Mononuclear cell (primary cell): ENCODE measurements around the gene POU2AF1. TPM values are rescaled to one million over a fixed set of nuclear protein-coding genes. Genes with fewer than 3 reads are reported as not detected.
"Not testable (repeated sequence)": the region's sequence is repeated elsewhere in the genome, so short reads cannot be mapped to it uniquely, and the experiment has no call there.

Experiments
- H3K27me3 ChIP-seq: 2 replicates; pipeline ENCODE4 v1.6.0; 2011; ENCODE audit warnings: low read length, control low read depth; ENCODE audit not compliant: insufficient read depth
- H3K4me1 ChIP-seq: 2 replicates; pipeline ENCODE4 v1.5.1; 2011; ENCODE audit warnings: mild to moderate bottlenecking, low read length, control low read depth; ENCODE audit not compliant: insufficient read depth
- H3K4me3 ChIP-seq: 2 replicates; pipeline ENCODE4 v1.5.1; 2011; ENCODE audit warnings: mild to moderate bottlenecking, low read length, moderate library complexity
- H3K9me3 ChIP-seq: 2 replicates; pipeline ENCODE4 v1.5.1; 2011; ENCODE audit warnings: low read depth, mild to moderate bottlenecking, control low read depth, low read length
- total RNA-seq: library from RNA; depleted of rRNA; stranded (reverse); fragments of >200 nt; gene quantifications from one replicate; pipeline ENCODE4 v1.2.3, GENCODE V29; 2012

Gene POU2AF1
- total RNA-seq, 1 donor = 3.4 TPM

DNA sequence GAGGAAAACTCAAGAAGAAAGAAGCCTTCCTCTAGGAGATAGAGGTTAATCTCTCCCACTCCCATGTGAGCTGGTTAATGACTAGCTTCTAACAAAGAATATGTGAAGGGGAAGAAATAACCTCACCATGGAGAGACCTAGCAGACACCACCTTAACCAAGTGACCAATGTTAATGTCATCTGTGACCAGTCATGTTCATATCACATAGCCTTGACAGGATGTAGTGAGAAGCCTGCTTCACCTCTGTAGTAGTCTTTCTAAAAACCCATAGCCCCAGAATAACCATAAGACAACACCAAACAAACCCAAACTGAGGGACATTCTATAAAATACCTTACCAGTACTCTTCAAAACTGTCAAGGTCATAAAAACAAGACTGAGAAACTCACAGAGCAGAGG lies 21.5 kb upstream of the POU2AF1 start:
- H3K4me3 ChIP-seq = no peak overlapping the region
- H3K4me1 ChIP-seq = peaks cover 11% of the 10 kb centered on the region
- H3K27me3 ChIP-seq = no peaks in the 10 kb centered on the region
- H3K9me3 ChIP-seq = no peaks in the 10 kb centered on the region

- Histone ChIP-seq H3K4me1 (peaks cover 15% of the 10 kb centered on the region), H3K4me3 (no peak overlapping the region)
These were observed 20.3 kb upstream of the POU2AF1 start for GRCh38 chr11:111399187-111400031.

GRCh38 chr11:111397034-111397433 lies 18.0 kb upstream of the POU2AF1 start:
- Histone ChIP-seq H3K27me3 (no peaks in the 10 kb centered on the region), H3K9me3 (no peaks in the 10 kb centered on the region), H3K4me1 (peaks cover 15% of the 10 kb centered on the region), H3K4me3 (no peak overlapping the region)

More at GRCh38 chr11:111399187-111400031, 20.3 kb upstream of the POU2AF1 start:
- Histone ChIP-seq H3K27me3 (no peaks in the 10 kb centered on the region), H3K9me3 (no peaks in the 10 kb centered on the region)

- Histone ChIP-seq H3K9me3 (no peaks in the 10 kb centered on the region), H3K4me1 (peaks cover 15% of the 10 kb centered on the region), H3K4me3 (no peak overlapping the region), H3K27me3 (no peaks in the 10 kb centered on the region)
These were observed 16.7 kb upstream of the POU2AF1 start for GRCh38 chr11:111395749-111396148.

GRCh38 chr11:111395081-111395480 lies 16.0 kb upstream of the POU2AF1 start:
- H3K4me1 ChIP-seq = peaks cover 15% of the 10 kb centered on the region
- H3K4me3 ChIP-seq = no peak overlapping the region
- H3K9me3 ChIP-seq = no peaks in the 10 kb centered on the region
- no peaks in the 10 kb centered on the region for H3K27me3 ChIP-seq

DNA sequence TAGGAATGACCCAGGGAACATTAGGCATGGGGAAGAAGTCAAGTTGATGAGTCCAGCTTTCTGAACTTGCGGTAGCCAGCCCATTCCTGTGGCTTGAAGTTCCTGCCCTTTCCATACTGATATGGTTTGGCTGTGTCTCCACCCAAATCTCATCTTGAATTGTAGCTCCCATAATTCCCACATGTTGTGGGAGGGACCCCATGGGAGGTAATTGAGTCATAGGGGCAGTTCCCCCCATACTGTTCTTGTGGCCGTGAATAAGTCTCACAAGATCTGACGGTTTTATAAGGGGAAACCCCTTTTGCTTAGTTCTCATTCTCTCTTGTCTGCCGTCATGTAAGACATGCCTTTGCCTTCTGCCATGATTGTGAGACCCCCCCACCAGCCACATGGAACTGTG lies 15.1 kb upstream of the POU2AF1 start:
- not testable (repeated sequence) for H3K4me1 ChIP-seq, H3K9me3 ChIP-seq, H3K27me3 ChIP-seq, H3K4me3 ChIP-seq

GRCh38 chr11:111393585-111393984 lies 14.5 kb upstream of the POU2AF1 start:
- H3K9me3 ChIP-seq = no peaks in the 10 kb centered on the region
- peaks cover 11% of the 10 kb centered on the region for H3K4me1 ChIP-seq
- H3K4me3 ChIP-seq = no peak overlapping the region
- H3K27me3 ChIP-seq = no peaks in the 10 kb centered on the region

DNA sequence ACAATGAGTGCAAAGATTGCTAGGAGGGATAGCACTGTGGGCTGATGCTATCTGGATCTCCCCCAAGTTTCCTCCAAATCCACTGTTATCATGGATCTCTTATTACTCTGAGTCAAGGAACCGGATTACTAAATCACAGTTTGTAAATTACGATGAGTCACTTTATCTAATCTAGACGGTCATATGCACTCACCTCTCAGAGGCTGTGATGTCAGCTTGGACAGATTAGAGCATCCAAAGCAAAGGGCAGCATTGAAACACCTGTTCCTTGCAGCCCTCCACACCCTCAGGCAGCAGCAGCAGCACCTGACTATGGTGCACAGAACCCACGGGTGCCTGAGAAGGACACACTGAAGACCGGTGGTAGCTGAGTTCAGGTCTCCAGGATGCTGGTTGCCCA lies 14.0 kb upstream of the POU2AF1 start:
- Histone ChIP-seq H3K9me3 (no peaks in the 10 kb centered on the region), H3K4me3 (no peak overlapping the region), H3K27me3 (no peaks in the 10 kb centered on the region), H3K4me1 (peaks cover 13% of the 10 kb centered on the region)

DNA sequence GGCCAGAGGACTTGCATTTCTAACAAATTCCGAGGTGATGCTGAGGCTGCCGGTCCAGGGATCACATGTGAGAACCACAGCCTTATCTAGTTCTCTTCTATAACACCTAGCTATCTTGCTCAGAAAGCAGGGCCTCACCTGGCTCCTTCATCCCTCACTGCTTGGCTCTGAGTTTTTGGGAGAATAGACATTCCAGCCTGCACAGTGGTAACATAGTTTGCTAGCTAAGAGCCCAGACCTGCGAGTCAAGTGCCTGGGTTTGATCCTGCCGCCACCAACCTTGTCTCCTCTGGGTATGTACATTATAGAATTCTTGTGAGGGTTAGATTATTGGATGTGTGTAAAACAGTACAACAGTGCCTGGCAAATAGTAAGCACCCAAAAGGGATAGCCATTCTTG lies 13.5 kb upstream of the POU2AF1 start:
- Histone ChIP-seq H3K9me3 (no peaks in the 10 kb centered on the region), H3K27me3 (no peaks in the 10 kb centered on the region), H3K4me1 (peaks cover 13% of the 10 kb centered on the region), H3K4me3 (no peak overlapping the region)

GRCh38 chr11:111391328-111392124 lies 12.5 kb upstream of the POU2AF1 start:
- H3K9me3 ChIP-seq = no peaks in the 10 kb centered on the region
- H3K4me3 ChIP-seq = no peak overlapping the region
- H3K4me1 ChIP-seq = peaks cover 13% of the 10 kb centered on the region
- H3K27me3 ChIP-seq = no peaks in the 10 kb centered on the region

- H3K9me3 ChIP-seq = no peaks in the 10 kb centered on the region
- peaks cover 9% of the 10 kb centered on the region for H3K4me1 ChIP-seq
- no peaks in the 10 kb centered on the region for H3K27me3 ChIP-seq
- H3K4me3 ChIP-seq = no peak overlapping the region
These were observed 9.8 kb upstream of the POU2AF1 start for GRCh38 chr11:111388842-111389241.

- Histone ChIP-seq H3K9me3 (no peaks in the 10 kb centered on the region), H3K27me3 (no peaks in the 10 kb centered on the region), H3K4me3 (no peak overlapping the region), H3K4me1 (peaks cover 9% of the 10 kb centered on the region)
These were observed 9.3 kb upstream of the POU2AF1 start for GRCh38 chr11:111388420-111388819.

GRCh38 chr11:111387363-111387762 lies 8.3 kb upstream of the POU2AF1 start:
- no peaks in the 10 kb centered on the region for H3K9me3 ChIP-seq

DNA sequence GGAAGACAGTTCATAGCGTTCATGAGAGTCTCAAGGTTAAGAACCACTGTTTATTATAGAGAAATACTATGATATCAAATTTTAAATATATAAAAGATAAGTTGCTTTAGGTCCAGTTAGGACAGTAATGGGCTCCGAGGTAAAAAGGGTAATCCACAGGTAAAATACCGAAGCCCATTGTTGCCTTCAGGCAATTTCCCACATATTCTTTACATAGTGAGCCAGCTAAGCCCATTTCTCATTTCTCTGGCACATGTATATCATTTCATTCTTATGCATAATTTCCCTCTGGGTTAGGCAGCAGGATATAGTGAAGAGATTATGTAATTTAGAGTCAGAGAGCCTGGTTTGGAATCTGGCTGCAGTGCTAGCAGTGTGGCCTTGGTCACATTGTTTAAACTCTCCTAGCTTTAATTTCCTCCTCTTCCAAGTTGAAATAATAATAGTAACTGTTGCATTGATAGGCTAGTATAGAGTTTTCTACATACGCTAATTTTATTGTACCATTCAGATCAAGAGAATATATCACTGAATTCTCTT lies 7.6 kb upstream of the POU2AF1 start:
- no peaks in the 10 kb centered on the region for H3K9me3 ChIP-seq

More at GRCh38 chr11:111387363-111387762, 8.3 kb upstream of the POU2AF1 start:
- no peak overlapping the region for H3K4me3 ChIP-seq
- peaks cover 9% of the 10 kb centered on the region for H3K4me1 ChIP-seq
- no peaks in the 10 kb centered on the region for H3K27me3 ChIP-seq

GRCh38 chr11:111384494-111384893 lies 5.4 kb upstream of the POU2AF1 start:
- no peaks in the 10 kb centered on the region for H3K27me3 ChIP-seq
- peaks cover 20% of the 10 kb centered on the region for H3K4me1 ChIP-seq
- no peaks in the 10 kb centered on the region for H3K9me3 ChIP-seq
- H3K4me3 ChIP-seq = no peak overlapping the region

More for the DNA sequence above, 7.6 kb upstream of the POU2AF1 start:
- Histone ChIP-seq H3K27me3 (no peaks in the 10 kb centered on the region), H3K4me3 (no peak overlapping the region), H3K4me1 (peaks cover 10% of the 10 kb centered on the region)
